ENCODE data around the gene CYP4F12. TPM values are rescaled to one million over a fixed set of nuclear protein-coding genes. Genes with fewer than 3 reads are reported as not detected.
A peak's percentile ranks its signal among the peaks of the same experiment; 100 is the strongest.

CYP4F12 gene
- total and polyA plus RNA-seq, 2 experiments from 2014 or later: not detected

DNA sequence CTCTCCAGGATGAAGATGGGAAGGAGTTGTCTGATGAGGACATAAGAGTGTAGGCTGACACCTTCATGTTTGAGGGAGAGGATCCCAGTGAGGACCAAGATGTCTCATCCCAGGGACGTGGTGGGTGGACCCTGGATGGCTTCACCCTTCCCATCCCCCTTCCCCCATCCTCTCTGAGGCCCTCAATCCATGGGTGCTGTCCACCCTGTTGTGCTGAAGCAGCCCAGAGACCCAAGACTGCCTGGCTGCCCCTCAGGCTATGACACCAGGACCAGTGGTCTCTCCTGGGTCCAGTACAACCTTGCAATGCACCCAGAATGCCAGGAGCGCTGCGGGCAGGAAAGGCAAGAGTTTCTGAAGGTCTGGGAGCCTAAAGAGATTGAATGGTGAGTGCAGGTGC lies 3.4 kb upstream of the CYP4F12 start:
- H3K9me3 ChIP-seq (ENCODE audit: low read depth): no peaks in the 10 kb centered on the region

DNA sequence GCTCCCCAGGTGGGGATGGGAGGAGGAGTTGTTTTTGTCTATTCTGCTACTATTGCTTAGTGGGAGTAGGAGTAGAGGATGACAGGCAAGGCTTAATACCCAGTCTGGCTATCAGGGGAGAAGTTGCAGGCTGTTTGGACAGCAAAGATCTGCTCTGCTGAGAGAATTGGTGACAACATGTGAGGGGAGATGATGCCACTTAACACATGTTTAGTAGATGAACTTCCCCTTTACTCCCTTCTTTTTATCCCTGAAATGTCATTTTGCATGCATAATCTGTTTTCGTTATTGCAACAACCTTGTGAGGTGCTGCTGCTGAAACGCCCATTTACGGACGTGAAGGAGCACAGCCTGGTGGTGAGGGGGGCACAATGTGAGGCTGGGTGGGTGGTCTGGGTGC lies 3.0 kb upstream of the CYP4F12 start:
- Histone ChIP-seq H3K36me3 (no peaks in the 10 kb centered on the region), H3K9me3 (ENCODE audit: low read depth) (no peaks in the 10 kb centered on the region), H3K4me1 (ENCODE audit: low read depth) (no peaks in the 10 kb centered on the region), H3K27ac (no peak overlapping the region), H3K4me3 (no peak overlapping the region), H3K27me3 (no peaks in the 10 kb centered on the region)
- TF ChIP-seq, protein P1, sequence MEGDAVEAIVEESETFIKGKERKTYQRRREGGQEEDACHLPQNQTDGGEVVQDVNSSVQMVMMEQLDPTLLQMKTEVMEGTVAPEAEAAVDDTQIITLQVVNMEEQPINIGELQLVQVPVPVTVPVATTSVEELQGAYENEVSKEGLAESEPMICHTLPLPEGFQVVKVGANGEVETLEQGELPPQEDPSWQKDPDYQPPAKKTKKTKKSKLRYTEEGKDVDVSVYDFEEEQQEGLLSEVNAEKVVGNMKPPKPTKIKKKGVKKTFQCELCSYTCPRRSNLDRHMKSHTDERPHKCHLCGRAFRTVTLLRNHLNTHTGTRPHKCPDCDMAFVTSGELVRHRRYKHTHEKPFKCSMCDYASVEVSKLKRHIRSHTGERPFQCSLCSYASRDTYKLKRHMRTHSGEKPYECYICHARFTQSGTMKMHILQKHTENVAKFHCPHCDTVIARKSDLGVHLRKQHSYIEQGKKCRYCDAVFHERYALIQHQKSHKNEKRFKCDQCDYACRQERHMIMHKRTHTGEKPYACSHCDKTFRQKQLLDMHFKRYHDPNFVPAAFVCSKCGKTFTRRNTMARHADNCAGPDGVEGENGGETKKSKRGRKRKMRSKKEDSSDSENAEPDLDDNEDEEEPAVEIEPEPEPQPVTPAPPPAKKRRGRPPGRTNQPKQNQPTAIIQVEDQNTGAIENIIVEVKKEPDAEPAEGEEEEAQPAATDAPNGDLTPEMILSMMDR (IDR thresholded peaks at IDR 0.05; ENCODE audit: low read depth, low read length): no peak
- DNase-seq (ENCODE audit: low read depth in 1 of 2, low spot score in 1 of 2): no peak

More for the DNA sequence above, 3.4 kb upstream of the CYP4F12 start:
- Histone ChIP-seq H3K4me1 (ENCODE audit: low read depth) (no peaks in the 10 kb centered on the region), H3K27me3 (no peaks in the 10 kb centered on the region), H3K4me3 (no peak overlapping the region), H3K27ac (no peak overlapping the region), H3K36me3 (no peaks in the 10 kb centered on the region)
- no peak for DNase-seq (ENCODE audit: low read depth in 1 of 2, low spot score in 1 of 2)
- TF ChIP-seq, protein P1 (IDR thresholded peaks at IDR 0.05; ENCODE audit: low read depth, low read length): no peak

DNA sequence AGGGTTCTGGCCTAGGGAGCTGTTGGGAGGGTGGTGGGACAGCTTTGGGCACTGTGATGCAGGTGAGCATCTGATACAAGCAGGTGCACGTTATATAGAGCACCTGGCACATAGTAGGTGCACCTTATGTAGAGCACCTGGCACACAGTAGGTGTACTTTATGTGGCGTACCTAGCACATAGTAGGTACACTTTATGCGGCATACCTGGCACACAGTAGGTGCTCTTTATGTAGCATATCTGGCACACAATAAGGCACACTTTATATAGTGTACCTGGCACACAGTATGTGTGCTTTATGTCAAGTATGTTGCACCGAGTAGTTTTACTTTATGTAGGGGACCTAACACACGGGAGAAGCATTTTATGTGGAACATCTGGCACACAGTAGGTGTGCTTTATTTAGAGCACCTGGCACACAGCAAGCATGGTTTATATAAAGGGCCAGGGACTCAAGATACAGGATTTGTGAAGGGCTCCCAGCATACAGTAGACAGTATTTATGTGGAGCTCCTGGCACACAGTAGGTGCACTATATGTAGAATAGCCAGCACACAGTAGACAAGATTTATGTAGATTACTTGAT lies 1.6 kb upstream of the CYP4F12 start:
- no peak overlapping the region for H3K27ac ChIP-seq
- no peaks in the 10 kb centered on the region for H3K9me3 ChIP-seq (ENCODE audit: low read depth)
- H3K4me1 ChIP-seq (ENCODE audit: low read depth): no peaks in the 10 kb centered on the region
- TF ChIP-seq, protein P1 (IDR thresholded peaks at IDR 0.05; ENCODE audit: low read depth, low read length): no peak
- H3K36me3 ChIP-seq: no peaks in the 10 kb centered on the region
- no peak overlapping the region for H3K4me3 ChIP-seq
- H3K27me3 ChIP-seq: no peaks in the 10 kb centered on the region
- no peak for DNase-seq (ENCODE audit: low read depth in 1 of 2, low spot score in 1 of 2)

DNA sequence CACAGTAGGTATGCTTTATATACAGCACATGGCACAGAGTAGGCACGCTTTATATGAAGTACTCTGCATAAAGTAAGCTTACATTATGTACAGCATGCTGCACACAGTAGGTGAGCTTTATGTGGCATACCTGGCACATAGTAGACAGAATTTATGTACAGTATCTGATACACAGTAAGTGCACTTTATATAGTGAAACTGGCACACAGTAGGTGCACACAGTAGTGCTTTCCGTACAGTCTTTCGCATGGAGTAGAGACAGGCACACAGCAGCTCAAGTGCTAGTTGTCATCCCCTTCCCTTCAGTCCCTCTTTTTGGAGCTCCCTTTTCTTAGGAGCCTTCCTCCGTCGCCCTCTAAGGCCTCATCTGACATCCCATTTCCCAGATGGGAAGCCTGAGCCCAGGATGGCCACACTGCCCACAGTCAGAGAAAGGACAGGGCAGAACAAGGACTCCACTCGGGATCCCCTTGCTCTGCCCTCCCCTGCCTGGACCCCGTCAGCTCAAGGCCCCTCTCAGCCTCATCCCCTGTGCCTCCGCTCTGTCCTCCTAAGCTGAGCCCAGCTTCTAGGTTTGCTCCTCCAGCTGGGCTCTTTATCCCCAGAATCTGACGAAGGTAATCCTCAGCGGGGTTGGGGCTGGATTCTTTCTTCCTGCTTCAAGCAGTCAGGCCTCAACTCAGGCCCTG lies 852 bp upstream of the CYP4F12 start:
- H3K4me3 ChIP-seq: no peak overlapping the region
- no peaks in the 10 kb centered on the region for H3K9me3 ChIP-seq (ENCODE audit: low read depth)
- DNase-seq (ENCODE audit: low read depth in 1 of 2, low spot score in 1 of 2): no peak
- no peak overlapping the region for H3K27ac ChIP-seq
- H3K4me1 ChIP-seq (ENCODE audit: low read depth): no peaks in the 10 kb centered on the region
- H3K27me3 ChIP-seq: no peaks in the 10 kb centered on the region
- TF ChIP-seq, protein P1 (IDR thresholded peaks at IDR 0.05; ENCODE audit: low read depth, low read length): no peak
- H3K36me3 ChIP-seq: no peaks in the 10 kb centered on the region

DNA sequence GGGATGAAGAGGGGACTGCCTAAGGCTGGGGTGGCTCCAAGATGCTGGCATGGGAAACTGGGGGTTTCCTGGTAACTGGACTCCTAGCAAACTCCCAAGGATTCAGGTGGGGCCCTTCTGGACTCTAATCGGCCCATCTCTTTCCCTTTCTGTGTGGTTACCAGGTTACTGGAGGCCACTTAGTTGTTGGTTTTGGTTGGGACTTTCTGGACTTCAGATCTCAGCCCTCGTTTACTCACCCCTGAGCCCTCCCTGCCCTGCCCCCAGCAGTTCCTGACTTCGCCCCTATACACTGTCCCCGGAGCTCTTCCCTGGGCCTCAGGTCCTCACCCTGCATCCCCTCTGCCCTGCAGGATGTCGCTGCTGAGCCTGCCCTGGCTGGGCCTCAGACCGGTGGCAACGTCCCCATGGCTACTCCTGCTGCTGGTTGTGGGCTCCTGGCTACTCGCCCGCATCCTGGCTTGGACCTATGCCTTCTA lies 328 bp downstream of the CYP4F12 start:
- H3K4me1 ChIP-seq (ENCODE audit: low read depth): no peaks in the 10 kb centered on the region
- no peaks in the 10 kb centered on the region for H3K27me3 ChIP-seq
- no peak overlapping the region for H3K4me3 ChIP-seq
- TF ChIP-seq, protein P1 (IDR thresholded peaks at IDR 0.05; ENCODE audit: low read depth, low read length): no peak
- no peak overlapping the region for H3K27ac ChIP-seq
- no peaks in the 10 kb centered on the region for H3K9me3 ChIP-seq (ENCODE audit: low read depth)
- DNase-seq (ENCODE audit: low read depth in 1 of 2, low spot score in 1 of 2): peak in 1 of 2 donors; percentile 1
- H3K36me3 ChIP-seq: no peaks in the 10 kb centered on the region

All from cardiac muscle cell (in vitro differentiated cells and primary cell).